GM12892 (cell line): ENCODE results near the gene ZNF688.
"Not testable (repeated sequence)": the region's sequence is repeated elsewhere in the genome, so short reads cannot be mapped to it uniquely, and the experiment has no call there.

Experiments
- POLR2AphosphoS5 ChIP-seq: IDR thresholded peaks from 2 replicates; pipeline ENCODE4 v1.6.1; 2011; ENCODE audit warnings: low read depth, low read length, control low read depth
- TAF1 ChIP-seq: IDR thresholded peaks from 2 replicates; pipeline ENCODE4 v1.6.1; 2011; ENCODE audit warnings: low read depth, mild to moderate bottlenecking, control low read depth, low read length, borderline replicate concordance

DNA sequence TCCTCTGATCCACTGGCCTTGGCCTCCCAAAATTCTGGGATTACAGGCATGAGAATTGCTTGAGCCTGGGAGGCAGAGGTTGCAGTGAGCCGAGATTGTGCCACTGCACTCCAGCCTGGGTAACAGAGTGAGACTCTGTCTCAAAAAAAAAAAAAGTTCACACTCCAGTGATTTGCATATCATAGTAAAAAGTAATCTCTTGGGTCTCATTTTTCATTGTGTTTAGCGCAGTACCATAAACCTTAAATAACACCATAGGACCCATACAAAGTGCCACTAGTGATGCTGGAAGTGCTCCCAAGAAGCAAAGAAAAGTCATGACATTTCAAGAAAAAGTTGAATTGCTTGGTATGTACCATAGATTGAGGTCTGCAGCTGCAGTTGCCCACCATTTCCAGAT, 18.1 kb upstream of the ZNF688 start:
- not testable (repeated sequence) for TF ChIP-seq POLR2AphosphoS5, TAF1
